Measurements from ENCODE around the gene GPR25.
"Not testable (repeated sequence)": the region's sequence is repeated elsewhere in the genome, so short reads cannot be mapped to it uniquely, and the experiment has no call there.

Gene GPR25

GRCh38 chr1:200895801-200896530 is 23.2 kb downstream of the GPR25 start:
- no peak for DNase-seq

- no peak for DNase-seq
Measured at GRCh38 chr1:200896531-200897196, 23.9 kb downstream of the GPR25 start.

- no peak for DNase-seq
Measured at GRCh38 chr1:200897259-200897658, 24.5 kb downstream of the GPR25 start.

GRCh38 chr1:200899015-200899386 is 26.2 kb downstream of the GPR25 start:
- no peak for DNase-seq

GRCh38 chr1:200899451-200899915 is 26.7 kb downstream of the GPR25 start:
- DNase-seq, result no peak

- DNase-seq, result no peak
Measured at GRCh38 chr1:200899954-200900867, 27.4 kb downstream of the GPR25 start.

- no peak for DNase-seq
Measured at GRCh38 chr1:200900877-200901276, 28.1 kb downstream of the GPR25 start.

GRCh38 chr1:200901350-200901749 is 28.6 kb downstream of the GPR25 start:
- no peak for DNase-seq

GRCh38 chr1:200901796-200902444 is 29.1 kb downstream of the GPR25 start:
- no peak for DNase-seq

GRCh38 chr1:200903793-200904192 is 31.0 kb downstream of the GPR25 start:
- no peak for DNase-seq

GRCh38 chr1:200904772-200905171 is 32.0 kb downstream of the GPR25 start:
- no peak for DNase-seq

GRCh38 chr1:200905411-200906052 is 32.8 kb downstream of the GPR25 start:
- no peak for DNase-seq

GRCh38 chr1:200906491-200906890 is 33.7 kb downstream of the GPR25 start:
- no peak for DNase-seq

GRCh38 chr1:200907611-200908097 is 34.9 kb downstream of the GPR25 start:
- DNase-seq, result no peak

GRCh38 chr1:200908191-200908868 is 35.5 kb downstream of the GPR25 start:
- DNase-seq, result no peak

- no peak for DNase-seq
Measured at GRCh38 chr1:200909071-200909470, 36.3 kb downstream of the GPR25 start.

GRCh38 chr1:200909757-200910239 is 37.0 kb downstream of the GPR25 start:
- no peak for DNase-seq

GRCh38 chr1:200911361-200911760 is 38.6 kb downstream of the GPR25 start:
- no peak for DNase-seq

GRCh38 chr1:200911936-200912335 is 39.2 kb downstream of the GPR25 start:
- DNase-seq, result not testable (repeated sequence)

- no peak for DNase-seq
Measured at GRCh38 chr1:200912737-200913407, 40.1 kb downstream of the GPR25 start.

- DNase-seq, result no peak
Measured at GRCh38 chr1:200916152-200916551, 43.4 kb downstream of the GPR25 start.

All from right hindlimb (tissue), 1 donor.